HG03139 (cell line): Measurements from ENCODE around the gene BLOC1S5.

Experiments used
- ATAC-seq: cut with Tn5 transposase; IDR thresholded peaks from one replicate; pipeline ENCODE4 v1.9.1; 2021; ENCODE audit not compliant: unreplicated experiment

BLOC1S5 gene

DNA sequence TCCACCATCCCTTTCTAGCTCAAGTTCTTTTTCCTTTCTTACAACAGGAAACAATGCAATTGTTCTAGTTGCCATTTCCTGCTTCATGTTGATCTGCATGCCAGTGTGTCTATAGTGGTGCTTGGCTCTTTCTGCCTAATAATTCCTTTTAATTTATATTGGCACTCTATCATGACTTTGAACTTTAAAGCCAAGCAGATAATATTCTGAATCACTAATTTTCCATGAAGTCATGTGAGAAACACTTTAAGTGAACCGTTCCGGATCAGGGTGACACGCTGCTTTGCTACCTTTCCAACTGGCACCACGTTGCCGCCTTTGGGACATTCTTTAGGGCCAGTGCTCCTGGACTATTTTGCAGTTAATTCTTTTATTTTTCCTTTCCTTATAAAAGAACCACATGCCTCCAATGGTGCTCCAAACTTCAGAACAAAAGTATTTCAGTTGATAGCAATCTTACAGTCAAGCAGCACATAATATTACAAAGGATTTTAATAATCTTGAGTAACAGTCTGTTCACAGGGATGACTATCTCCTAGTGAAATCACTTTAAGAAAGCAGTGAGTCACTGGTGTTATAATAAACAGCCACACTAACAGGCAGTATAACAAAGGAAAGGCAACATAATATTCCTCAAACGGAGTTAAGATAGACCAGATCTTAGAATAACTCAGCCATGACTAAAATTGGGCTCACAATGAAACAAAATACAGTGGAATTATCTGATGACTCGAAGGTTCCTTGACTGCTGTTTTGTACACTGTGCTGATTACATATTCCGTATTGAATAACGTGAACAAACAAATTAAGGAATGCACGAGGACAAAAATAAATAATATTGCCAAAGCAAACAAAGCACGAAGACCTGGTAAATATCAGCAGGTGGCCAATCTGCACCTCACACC lies 19.0 kb upstream of the BLOC1S5 start:
- no peak for ATAC-seq

DNA sequence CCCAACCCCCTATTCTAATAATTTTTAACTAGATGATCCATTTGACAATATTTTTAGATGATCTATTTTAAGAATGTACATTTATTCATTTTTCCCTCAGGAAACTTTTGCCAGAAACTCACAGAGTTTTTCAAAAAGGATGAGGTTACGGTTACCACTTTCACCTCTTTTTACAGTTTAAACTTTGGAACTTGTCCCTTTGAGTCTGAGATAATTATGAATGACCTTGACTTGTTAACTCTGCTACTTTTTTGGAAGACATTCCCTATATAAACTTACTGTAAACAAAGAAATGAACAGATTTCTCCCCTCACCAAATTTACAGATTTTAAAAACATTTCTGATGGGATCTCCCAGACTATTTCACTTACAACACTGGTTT lies 18.4 kb upstream of the BLOC1S5 start:
- no peak for ATAC-seq

DNA sequence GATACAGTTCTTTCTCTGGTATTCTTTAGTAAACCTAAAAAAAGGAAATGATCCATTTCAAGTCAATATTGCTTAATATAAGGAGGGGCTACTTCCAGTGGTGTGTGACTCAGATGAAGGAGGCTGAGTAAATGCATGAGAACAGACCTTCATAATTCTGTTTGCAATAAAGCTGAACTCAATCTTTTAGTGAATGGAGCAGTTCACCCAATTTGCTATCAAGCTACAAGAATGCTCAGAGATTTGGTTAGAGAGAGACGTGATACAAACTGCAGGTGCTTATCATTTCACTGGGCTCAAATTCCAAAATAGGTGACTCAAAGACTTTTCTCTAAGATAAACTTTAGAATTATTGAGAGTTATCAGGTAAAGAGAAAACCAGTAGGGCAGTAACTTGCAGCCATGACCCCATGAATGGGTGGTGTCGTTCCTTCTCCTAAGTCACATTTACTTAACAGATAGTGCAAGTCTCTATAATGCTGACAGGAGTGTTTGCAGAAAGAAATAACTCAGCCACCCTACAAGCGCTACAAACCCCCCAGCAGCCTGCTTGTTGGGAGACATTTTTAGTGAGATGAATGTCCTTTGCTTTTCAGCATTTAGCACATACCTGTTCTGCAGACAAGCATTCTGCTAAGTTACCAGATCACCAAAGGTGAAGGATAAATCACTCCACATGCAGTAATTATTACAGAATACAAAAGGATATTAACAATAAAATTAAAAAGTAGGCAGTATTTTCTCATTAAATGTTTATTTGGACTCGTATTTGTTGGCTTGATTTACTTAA lies 16.4 kb upstream of the BLOC1S5 start:
- no peak for ATAC-seq

DNA sequence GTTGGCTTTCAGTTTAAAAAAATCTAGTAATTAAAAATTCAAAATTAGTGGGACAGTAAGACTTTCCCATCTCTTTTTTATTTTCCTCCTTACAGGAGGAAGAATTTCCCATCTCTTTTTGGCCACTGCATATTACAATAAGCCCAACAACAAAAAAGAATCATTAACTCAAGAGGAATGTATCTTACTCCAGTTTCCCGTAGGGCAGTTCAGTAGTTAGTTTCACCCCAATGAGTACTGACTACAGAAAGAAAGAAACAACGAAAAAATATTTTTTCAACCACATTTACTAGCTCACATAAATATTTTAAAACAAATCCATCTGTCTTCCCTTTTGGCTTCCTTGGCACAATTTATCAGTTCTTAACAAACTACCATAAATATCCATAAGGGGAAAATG lies 14.9 kb upstream of the BLOC1S5 start:
- no peak for ATAC-seq

DNA sequence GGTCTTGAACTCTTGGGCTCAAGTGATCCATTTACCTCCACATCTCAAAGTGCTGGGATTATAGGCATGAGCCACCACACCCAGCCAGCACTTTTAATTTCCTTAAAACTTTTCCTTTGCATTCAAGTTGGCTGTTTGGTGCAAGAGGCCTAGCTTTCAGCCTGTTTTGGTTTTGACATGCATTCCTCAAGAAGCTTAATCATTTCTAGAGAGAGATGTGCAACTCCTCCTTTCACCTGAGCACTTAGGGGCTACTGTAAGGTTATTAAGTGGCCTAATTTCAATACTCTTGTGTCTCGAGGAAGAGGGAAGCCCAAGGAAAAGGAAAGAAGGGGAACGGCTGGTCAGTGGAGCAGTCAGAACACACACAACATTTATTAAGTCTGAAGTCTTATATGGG lies 13.8 kb upstream of the BLOC1S5 start:
- no peak for ATAC-seq

DNA sequence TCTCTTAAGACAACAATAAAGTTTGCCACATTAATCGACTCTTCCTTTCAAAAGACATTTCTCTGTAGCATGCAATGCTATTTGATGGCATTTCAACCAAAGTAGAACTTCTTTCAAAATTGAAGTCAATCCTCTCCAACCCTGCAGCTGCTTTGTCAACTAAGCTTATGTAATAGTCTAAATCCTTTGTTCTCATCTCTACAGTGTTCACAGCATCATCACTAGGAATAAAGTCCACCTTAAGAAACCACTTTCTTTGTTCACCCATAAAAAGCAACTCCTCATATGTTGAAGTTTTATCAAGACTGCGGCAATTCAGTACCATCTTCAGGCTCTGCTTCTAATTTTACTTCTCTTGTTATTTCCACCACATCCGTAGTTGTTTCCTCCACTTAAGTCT lies 11.5 kb upstream of the BLOC1S5 start:
- no peak for ATAC-seq

DNA sequence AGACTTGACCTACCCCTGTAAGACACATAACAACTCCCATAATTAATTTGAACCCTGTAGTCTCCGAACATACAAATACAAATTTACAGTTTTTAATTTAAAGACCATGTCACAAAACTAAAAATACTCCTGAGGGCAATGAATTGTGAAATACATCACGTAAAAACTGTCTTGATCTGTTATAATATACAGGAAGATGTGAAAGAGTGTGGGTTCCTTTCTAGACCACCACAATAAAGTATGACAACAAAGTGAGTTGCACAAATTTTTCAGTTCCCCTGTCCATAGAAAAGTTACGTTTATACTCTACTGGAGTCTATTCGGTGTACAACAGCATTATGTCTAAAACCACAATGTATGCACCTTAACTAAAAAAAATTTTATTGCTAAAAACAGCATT lies 11.0 kb upstream of the BLOC1S5 start:
- ATAC-seq, result no peak

DNA sequence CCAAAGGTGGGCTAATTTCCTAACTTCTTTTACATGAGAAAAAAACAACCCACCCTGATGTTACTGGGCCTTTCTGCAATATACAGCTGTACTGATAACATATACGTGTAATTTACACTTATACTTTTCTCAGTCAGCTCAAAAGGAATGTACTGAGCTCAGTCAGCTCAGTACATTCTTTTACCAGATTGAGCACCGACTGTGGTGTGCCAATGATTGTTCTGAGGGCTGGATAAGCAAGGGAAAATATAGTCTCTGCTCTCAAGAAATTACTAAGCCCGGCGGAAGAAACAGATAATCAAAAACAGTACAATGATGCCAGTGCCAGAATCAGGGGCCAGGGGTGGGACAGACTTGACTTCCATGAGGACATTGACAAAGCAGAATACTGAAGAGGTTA lies 10.0 kb upstream of the BLOC1S5 start:
- no peak for ATAC-seq

DNA sequence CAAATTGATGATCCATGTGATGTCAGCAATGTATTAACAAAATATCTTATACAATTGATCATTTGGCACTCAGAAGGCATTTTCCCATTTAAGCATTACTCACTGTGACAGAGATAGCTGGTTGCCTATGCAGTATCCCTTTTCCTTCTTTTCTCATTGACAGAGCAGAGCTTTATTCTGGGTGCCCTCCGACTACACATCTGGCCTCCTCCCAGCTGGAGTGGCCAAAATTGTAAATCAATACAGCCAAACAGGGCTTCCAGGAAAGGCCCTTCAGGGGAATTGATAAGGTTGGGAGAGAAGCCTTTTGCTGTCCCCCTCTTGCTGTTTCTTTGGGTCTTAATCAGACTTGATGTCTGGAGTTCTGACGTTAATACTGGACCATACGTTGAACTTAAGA lies 9.6 kb upstream of the BLOC1S5 start:
- no peak for ATAC-seq

DNA sequence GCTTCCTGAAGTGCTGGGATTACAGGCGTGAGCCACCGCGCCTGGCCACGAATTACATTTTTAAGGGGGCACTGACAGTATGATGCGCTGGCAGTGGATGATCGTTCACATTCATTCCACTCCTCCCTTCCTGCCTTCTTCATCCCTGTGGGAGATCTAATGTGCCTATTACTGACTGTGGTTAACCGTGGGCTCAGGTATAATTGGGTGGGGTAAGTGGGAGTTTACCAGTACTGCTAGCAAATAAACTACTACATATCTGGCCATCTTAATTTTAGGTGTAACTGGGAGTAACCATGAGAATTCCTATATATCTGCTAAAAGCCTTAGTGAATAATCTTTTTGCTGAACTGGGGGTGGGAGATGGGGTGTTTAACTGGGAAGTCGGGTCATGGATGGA lies 6.5 kb upstream of the BLOC1S5 start:
- ATAC-seq, result no peak

DNA sequence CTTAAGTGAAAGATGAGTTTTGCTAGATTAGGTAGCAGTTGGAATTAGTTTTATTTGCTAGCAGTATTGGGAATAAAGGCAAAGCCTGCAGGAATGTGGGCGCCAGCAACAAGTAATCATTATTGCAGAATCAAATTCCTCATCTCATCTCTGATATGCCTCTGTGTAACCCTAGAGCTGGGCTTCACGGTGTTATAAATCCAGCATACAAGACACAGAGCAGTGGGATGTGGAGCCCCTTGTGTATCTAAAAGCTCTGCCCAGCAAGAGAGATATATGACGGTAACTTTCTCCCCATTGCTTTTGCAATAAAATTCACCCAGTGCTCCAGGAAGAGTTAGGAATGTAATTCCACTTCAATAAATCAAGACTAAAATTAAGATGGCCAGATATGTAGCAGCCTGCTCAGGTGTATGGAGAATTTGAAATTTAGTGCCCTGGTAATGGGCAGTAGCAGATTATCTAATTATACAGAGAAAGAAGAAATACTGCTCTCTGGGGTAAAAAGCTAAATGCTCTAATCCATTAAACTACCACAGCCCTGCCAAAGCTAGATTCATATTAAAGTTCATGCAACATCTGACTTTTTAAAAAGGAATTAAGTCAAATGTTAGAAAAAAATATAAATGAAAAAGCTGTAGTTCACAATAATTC lies 5.6 kb upstream of the BLOC1S5 start:
- no peak for ATAC-seq

DNA sequence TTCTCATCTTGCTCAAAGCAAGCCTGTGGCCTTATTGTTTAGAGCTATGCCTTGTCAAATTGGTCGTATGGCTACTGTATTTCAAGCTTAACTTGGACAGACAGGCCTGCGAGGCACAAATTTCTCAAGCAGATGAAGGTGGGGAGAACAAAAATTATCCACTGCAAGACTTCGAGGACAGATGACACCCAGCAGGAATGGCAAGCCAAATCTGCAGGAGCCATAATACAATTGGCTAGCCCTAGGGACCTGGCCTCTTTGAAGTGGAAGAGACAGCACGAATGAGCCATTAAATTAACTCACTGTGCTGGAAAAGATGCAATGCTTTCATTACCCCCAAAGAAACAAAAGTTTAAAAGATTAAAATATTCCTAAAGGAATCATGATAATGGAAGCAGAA lies 5.0 kb upstream of the BLOC1S5 start:
- ATAC-seq, result no peak

DNA sequence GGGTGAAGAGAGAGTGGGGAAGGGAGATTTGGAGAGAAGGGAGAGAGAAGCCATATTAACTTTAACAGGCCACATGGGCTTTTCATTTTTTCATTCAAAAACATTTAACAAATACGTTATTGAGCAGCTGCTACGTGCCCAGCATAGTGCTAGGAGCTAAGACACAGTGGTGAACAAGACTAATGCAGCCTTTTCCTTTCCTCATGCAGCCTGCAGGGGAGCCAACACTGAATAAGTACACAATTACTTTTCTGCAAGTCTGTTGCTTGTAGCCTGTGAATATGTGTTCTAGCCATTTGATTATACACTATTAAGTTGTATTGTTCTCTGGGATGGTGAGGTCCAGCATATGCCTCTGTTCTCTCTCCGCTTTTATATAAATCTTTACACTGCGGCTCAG lies 1.9 kb upstream of the BLOC1S5 start:
- no peak for ATAC-seq

DNA sequence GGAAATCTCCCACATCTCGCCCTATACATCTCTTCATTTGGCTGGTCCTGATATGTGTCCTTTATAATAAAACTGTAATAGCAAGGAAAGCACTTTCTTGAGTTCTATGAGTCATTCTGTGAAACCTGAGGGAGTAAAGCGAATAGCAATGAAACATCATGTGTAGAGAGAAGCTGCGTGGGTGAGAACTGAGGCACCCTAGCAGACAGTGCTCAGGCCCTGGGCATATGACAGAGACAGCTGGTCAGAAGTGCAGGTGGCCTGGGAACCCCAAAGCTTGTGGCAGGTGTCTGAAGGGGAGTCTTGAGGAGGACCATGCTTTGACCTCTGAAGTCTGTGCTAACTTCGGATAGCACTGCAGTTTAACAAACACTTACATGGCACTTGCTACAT lies 1.3 kb upstream of the BLOC1S5 start:
- ATAC-seq, result peak; percentile 20

DNA sequence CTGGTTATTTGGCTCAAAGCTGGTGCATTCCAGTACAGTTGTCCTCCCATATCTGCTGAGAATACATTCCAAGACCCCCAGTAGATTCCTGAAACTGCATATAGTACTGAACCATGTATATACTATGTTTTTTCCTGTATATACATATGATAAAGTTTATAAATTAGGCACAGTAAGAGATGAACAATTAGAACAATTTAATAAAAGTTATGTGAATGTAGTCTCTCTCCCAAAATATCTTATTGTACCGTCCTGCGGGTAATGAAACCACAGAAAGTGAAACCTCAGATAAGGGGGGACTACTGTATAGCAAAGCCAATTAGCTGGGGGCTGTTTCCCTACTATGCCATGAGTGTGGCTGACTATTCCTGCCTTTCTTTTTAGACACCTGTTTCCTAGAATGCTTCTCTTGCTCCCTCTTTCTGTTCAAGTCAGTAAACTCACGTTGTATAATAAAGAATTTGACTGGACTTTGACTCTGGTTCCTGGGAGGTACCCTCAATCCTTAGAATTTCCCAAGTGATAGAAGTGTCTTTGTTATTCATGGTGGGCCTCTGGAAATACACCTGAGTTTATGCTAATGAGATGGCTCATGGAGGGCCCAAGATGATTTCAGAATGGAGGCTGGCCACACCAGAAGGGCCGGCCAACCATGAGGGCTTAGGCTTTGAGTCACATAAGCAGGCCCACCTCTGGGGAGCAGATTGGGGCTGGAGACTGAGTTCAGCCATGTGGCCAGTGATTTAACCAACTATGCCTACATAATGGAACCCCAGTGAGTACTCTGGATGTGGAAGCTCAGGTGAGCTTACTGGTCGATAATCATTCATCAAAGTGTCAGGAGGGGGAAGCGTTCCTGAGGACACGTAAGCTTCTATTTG lies 689 bp upstream of the BLOC1S5 start:
- no peak for ATAC-seq

DNA sequence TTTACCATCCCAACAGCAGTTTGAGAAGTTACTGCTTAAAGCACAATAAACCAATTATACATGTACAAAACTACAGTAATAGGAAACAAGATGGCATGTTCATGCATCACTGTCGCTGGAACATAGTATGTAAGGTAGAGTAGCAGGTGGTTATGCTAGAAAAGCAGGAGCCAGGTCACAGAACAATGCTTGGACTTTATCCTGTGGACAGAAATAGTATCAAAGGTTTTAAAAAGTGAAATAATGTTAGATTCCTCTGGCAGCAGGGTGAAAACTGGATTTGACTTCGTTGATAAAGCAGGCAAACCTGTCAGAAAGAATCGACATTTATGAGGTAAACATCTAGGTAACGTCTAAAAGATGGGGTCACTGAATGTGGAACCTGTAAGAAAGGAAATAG lies 2.5 kb downstream of the BLOC1S5 start:
- no peak for ATAC-seq

DNA sequence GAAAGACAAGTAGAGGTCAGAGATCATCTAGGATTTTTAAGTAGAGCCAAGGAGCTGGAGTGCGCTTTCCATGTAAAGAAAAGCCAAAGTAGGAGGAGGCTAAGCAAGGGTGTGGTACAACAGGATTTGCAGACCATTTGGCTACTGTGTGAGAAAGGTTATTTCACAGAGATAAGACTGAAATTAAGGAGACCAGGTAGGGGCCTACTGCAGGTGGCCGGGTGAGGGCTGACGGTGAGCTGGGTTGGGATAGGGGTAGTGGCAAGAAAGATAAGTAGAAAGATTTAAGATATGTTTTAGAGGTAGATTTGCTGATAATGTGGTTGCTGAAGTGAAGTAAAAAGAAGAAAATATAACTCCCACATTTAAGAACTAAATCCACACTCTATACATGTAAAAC lies 3.8 kb downstream of the BLOC1S5 start:
- ATAC-seq, result no peak

DNA sequence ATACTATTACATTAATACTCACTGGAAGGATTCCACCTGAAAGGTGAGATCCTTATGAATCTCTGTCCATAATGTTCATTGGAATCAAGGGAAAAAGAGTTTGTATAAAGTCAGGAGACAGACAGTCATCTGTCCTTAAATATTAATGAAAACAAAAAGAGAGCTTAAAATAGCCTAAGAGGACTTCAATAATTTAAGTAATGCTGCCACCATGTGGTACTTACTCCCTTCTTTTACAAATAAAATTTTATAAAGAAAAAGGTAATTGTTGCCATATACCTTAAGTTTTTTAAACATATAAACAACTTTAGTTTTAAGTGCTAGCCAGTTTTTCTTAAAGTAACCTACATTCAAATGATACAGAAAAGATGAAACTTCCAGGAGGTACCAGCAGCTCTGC lies 5.1 kb downstream of the BLOC1S5 start:
- ATAC-seq, result no peak

DNA sequence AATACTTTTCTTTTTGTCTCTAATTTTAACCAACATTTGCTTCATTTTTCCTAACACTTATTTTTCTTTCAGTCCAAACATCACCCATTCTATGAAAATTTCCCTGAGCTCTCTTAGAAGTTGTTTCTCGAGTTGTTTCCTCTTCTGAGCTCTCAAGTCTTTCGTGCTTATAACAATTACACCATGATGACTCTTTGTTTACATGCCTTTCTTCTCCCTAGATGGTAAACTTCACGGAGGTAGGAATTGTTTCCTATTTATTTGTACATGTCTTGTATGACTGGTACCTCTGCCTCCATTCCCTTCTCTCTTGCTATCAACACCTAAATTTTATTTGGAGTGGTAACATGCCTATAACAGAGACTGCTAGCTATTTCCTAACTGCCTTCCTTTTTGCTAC lies 6.4 kb downstream of the BLOC1S5 start:
- ATAC-seq, result no peak

DNA sequence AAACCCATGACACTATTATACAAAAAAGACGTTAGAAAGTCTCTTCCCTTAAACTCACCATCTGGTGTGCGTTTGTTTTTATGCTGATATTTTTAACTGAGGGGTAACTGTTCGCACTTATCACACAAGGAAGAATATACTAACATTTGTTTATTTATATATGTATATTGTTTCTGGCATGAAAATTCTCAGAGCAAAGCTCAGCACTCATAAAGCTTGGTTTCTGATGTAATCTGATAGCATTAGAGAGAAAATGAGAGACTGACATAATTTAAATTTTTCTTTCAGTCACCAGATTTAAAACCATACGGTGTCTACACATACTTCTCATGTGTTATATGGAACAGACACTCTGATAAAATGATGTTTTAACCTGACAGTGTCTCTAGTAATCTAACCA lies 6.9 kb downstream of the BLOC1S5 start:
- no peak for ATAC-seq

DNA sequence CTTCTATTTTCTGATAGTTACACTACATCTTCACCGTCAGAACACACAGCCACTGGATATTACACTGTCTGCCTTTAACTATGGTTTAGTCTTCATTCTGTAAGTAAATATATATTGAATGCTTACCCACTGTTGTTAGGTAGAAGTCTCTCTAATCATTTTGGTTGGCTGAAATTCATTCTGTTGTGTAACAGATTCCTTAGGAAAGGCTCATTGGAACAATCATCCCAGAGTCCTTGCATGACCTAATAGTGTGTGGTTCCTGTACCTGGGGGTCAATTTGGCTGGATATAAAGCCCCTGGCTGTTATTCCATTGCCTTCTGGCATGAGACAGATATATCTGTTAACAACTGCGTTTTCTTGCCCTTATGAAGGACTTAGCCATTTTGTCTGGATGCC lies 9.9 kb downstream of the BLOC1S5 start:
- ATAC-seq, result no peak
